SK-N-SH (cell line): ENCODE data around the gene SP6. TPM values are rescaled to one million over a fixed set of nuclear protein-coding genes. Genes with fewer than 3 reads are reported as not detected.

ENCODE experiments used
- CTCF ChIA-PET: fragments of 300-600, 350-600 bp; formaldehyde crosslinking; extraction: SDS; loops from one replicate; lab custom pipeline; 2021; lab: Yijun Ruan, JAX
- POLR2A ChIA-PET: fragments of 350-600 bp; sonication (Branson Sonifier 250); formaldehyde crosslinking; extraction: SDS; loops from one replicate; lab custom pipeline; 2020; ENCODE audit warnings: antibody characterized with exemption, inconsistent platforms; lab: Yijun Ruan, JAX
- DNase-seq: peaks from one replicate; pipeline ENCODE4 v3.0.0; 2012
- H2AFZ ChIP-seq: fragments of 200-600 bp; sonication (generic); 2 replicates; pipeline ENCODE4 v1.8.1; 2016; ENCODE audit warnings: antibody characterized with exemption, mild to moderate bottlenecking, low read depth
- H3F3A ChIP-seq: fragments of 200-600 bp; sonication (generic); replicated peaks from 2 replicates; pipeline ENCODE3; 2016; ENCODE audit warnings: antibody characterized with exemption, mild to moderate bottlenecking; ENCODE audit not compliant: insufficient read depth
- H3K27ac ChIP-seq, 2 experiments: fragments of 200-500 bp in 1 of 2; fragments of 200-600 bp in 1 of 2; sonication (Bioruptor generic) in 1 of 2; sonication (generic), shearing (Covaris generic) in 1 of 2; 2 replicates each; pipeline versions ENCODE4 v1.5.1 to v1.6.1; 2014 to 2016; ENCODE audit warnings: low read depth in 2 of 2, inconsistent platforms in 1 of 2, low read length in 1 of 2, mild to moderate bottlenecking in 1 of 2, mixed read lengths in 1 of 2
- H3K27me3 ChIP-seq: fragments of 200-600 bp; sonication (generic), shearing (Covaris generic); 2 replicates; pipeline ENCODE4 v1.6.1; 2016; ENCODE audit warnings: mixed run types; ENCODE audit not compliant: insufficient read depth
- H3K36me3 ChIP-seq, 2 experiments: fragments of 200-500 bp in 1 of 2; fragments of 200-600 bp in 1 of 2; sonication (Bioruptor generic) in 1 of 2; sonication (generic) in 1 of 2; replicated peaks in 1 of 2; 2 replicates each; pipeline versions ENCODE3 to v1.5.1; 2014 to 2016; ENCODE audit warnings: low read length in 1 of 2, mild to moderate bottlenecking in 1 of 2; ENCODE audit not compliant: insufficient read depth in 2 of 2, control insufficient read depth in 1 of 2
- H3K4me1 ChIP-seq, 2 experiments: fragments of 200-500 bp in 1 of 2; fragments of 200-600 bp in 1 of 2; sonication (Bioruptor generic) in 1 of 2; sonication (generic), shearing (Covaris generic) in 1 of 2; 2 replicates each; pipeline versions ENCODE4 v1.5.1 to v1.6.1; 2014 to 2016; ENCODE audit warnings: low read depth in 1 of 2, low read length in 1 of 2, mixed run types in 1 of 2; ENCODE audit not compliant: insufficient read depth in 2 of 2, control insufficient read depth in 1 of 2
- H3K4me2 ChIP-seq: fragments of 200-600 bp; sonication (generic), shearing (Covaris generic); 2 replicates; pipeline ENCODE4 v1.6.1; 2017; ENCODE audit warnings: mixed run types
- H3K4me3 ChIP-seq, 2 experiments: fragments of 200-500 bp in 1 of 2; fragments of 200-600 bp in 1 of 2; sonication (Bioruptor generic) in 1 of 2; sonication (generic), shearing (Covaris generic) in 1 of 2; 2 replicates each; pipeline versions ENCODE4 v1.5.1 to v1.8.1; 2014 to 2016; ENCODE audit warnings: low read depth in 2 of 2, inconsistent platforms in 1 of 2, low read length in 1 of 2, mild to moderate bottlenecking in 1 of 2, mixed read lengths in 1 of 2, moderate library complexity in 1 of 2
- H3K79me2 ChIP-seq: fragments of 200-600 bp; sonication (generic); 2 replicates; pipeline ENCODE4 v1.8.1; 2017; ENCODE audit warnings: mild to moderate bottlenecking; ENCODE audit not compliant: insufficient read depth
- H3K9ac ChIP-seq: fragments of 200-600 bp; sonication (generic); 2 replicates; pipeline ENCODE4 v1.6.1; 2017; ENCODE audit warnings: mixed run types
- H3K9me2 ChIP-seq: fragments of 200-600 bp; sonication (generic); 2 replicates; pipeline ENCODE4 v1.6.1; 2017; ENCODE audit warnings: mixed run types
- H3K9me3 ChIP-seq: fragments of 200-600 bp; sonication (generic); 2 replicates; pipeline ENCODE4 v1.6.1; 2017; ENCODE audit warnings: mixed run types, mild to moderate bottlenecking, moderate library complexity
- H4K20me1 ChIP-seq: fragments of 200-600 bp; sonication (generic); 2 replicates; pipeline ENCODE4 v1.6.1; 2017; ENCODE audit warnings: mild to moderate bottlenecking, mixed run types; ENCODE audit not compliant: insufficient read depth
- ELF1 ChIP-seq: IDR thresholded peaks from 2 replicates; pipeline ENCODE4 v1.4.0; 2012
- EZH2phosphoT487 ChIP-seq: fragments of 200-600 bp; sonication (generic); IDR thresholded peaks from 2 replicates; pipeline ENCODE4 v1.6.1; 2017; ENCODE audit warnings: low read depth, mixed run types, mild to moderate bottlenecking, antibody characterized with exemption, moderate library complexity, borderline replicate concordance
- FOSL2 ChIP-seq: IDR thresholded peaks from 2 replicates; pipeline ENCODE4 v1.4.0; 2012; ENCODE audit warnings: low read depth, mild to moderate bottlenecking, moderate library complexity, borderline replicate concordance
- FOXJ3 ChIP-seq: sonication (generic); formaldehyde crosslinking; IDR thresholded peaks from 2 replicates; pipeline ENCODE4 v1.5.1; 2020; ENCODE audit warnings: mild to moderate bottlenecking, missing genetic modification reagents
- IRF3 ChIP-seq: fragments of 150-350 bp; IDR thresholded peaks from 2 replicates; pipeline ENCODE4 v1.6.1; 2016; ENCODE audit warnings: mild to moderate bottlenecking, low read depth, low read length
- JUND ChIP-seq: IDR thresholded peaks from 2 replicates; pipeline ENCODE4 v1.4.0; 2012
- MAX ChIP-seq: IDR thresholded peaks from 2 replicates; pipeline ENCODE4 v1.4.0; 2012; ENCODE audit warnings: low read depth
- NFIC ChIP-seq: IDR thresholded peaks from 2 replicates; pipeline ENCODE4 v1.4.0; 2012; ENCODE audit warnings: borderline replicate concordance
- RXRA ChIP-seq: IDR thresholded peaks from 2 replicates; pipeline ENCODE4 v1.4.0; 2012; ENCODE audit warnings: low read depth, mild to moderate bottlenecking, borderline replicate concordance
- SIN3A ChIP-seq: IDR thresholded peaks from 2 replicates; pipeline ENCODE4 v1.6.1; 2012; ENCODE audit warnings: low read depth, mild to moderate bottlenecking, low read length, moderate library complexity, borderline replicate concordance
- SMC3 ChIP-seq: IDR thresholded peaks from 2 replicates; pipeline ENCODE4 v1.6.1; 2012; ENCODE audit warnings: low read depth, low read length, improper control_type of control experiment
- TCF12 ChIP-seq: IDR thresholded peaks from 2 replicates; pipeline ENCODE4 v1.4.0; 2012
- USF1 ChIP-seq: IDR thresholded peaks from 2 replicates; pipeline ENCODE4 v1.4.0; 2012; ENCODE audit warnings: low read depth, borderline replicate concordance
- ZBTB33 ChIP-seq: IDR thresholded peaks from 2 replicates; pipeline ENCODE4 v1.4.0; 2012; ENCODE audit warnings: low read depth, borderline replicate concordance
- WGBS: methylation state at CpG from one replicate; pipeline ENCODE4 v1.1.6; 2017; ENCODE audit warnings: low lambda C conversion rate; 5-methylcytosine and 5-hydroxymethylcytosine counted together
- polyA plus RNA-seq, 3 experiments: library from polyadenylated mRNA; depleted of rRNA; stranded (reverse); fragments of >200 nt; gene quantifications; 2 replicates each; pipeline ENCODE4 v1.2.3, GENCODE V29; 2012
- TF ChIP-seq, protein P1 (sequence below): IDR thresholded peaks from 2 replicates; pipeline ENCODE4; 2012
- TF ChIP-seq, protein P2 (sequence below): IDR thresholded peaks from 2 replicates; pipeline ENCODE4 v1.6.1; 2012; ENCODE audit warnings: mild to moderate bottlenecking, low read depth, low read length, moderate library complexity

Gene SP6
- polyA plus RNA-seq, 1 of the 3 experiments (the other 2 are of a cell fraction): 0.03 TPM

DNA sequence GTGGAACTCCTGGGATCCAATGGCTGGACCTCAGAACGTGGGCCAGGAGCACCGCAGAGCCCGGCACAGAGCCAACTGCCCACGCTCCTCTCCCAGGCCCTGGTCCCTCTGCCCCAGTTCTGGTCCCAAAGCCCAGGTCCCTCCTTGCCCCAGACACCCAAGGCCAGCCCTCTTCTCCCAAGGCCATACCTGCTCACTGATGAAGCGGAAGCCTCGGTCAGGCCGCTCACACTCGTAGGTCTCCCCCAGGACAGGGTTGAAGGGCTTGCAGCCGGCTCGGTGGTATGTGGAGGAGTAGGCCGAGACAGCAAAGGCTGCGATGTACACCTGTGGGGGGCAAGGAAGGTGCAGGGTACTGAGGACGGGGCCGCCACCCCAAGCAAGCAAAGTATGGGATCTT lies 37.9 kb downstream of the SP6 start:
- Histone ChIP-seq H3K9me3 (no peaks in the 10 kb centered on the region), H3F3A (peaks cover 5% of the 10 kb centered on the region), H3K9ac (no peak overlapping the region), H3K4me1 (no peaks in the 10 kb centered on the region), H3K9me2 (no peaks in the 10 kb centered on the region), H3K36me3 (peaks cover 11 to 73% of the 10 kb centered on the region in 2 experiments), H2AFZ (no peak overlapping the region), H3K4me2 (no peak overlapping the region), H3K27ac (no peak overlapping the region), H4K20me1 (0 out of 2 replicates have a peak, but pooled peaks cover 6% of the 10 kb centered on the region), H3K79me2 (no peaks in the 10 kb centered on the region), H3K27me3 (no peaks in the 10 kb centered on the region), H3K4me3 (no peak overlapping the region)
- peak; percentile 11 for DNase-seq
- ChIA-PET POLR2A (no interaction called here), CTCF (no interaction called here)
- TF ChIP-seq, protein P1, sequence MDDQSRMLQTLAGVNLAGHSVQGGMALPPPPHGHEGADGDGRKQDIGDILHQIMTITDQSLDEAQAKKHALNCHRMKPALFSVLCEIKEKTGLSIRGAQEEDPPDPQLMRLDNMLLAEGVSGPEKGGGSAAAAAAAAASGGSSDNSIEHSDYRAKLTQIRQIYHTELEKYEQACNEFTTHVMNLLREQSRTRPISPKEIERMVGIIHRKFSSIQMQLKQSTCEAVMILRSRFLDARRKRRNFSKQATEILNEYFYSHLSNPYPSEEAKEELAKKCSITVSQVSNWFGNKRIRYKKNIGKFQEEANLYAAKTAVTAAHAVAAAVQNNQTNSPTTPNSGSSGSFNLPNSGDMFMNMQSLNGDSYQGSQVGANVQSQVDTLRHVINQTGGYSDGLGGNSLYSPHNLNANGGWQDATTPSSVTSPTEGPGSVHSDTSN: no peak
- TF ChIP-seq NFIC (no peak), USF1 (no peak), FOXJ3 (CRISPR knock-in tag) (no peak), SMC3 (no peak), IRF3 (no peak), TCF12 (no peak), ELF1 (no peak), RXRA (no peak), SIN3A (no peak), ZBTB33 (no peak), JUND (no peak), EZH2phosphoT487 (no peak), FOSL2 (no peak), MAX (no peak)
- TF ChIP-seq, protein P2, sequence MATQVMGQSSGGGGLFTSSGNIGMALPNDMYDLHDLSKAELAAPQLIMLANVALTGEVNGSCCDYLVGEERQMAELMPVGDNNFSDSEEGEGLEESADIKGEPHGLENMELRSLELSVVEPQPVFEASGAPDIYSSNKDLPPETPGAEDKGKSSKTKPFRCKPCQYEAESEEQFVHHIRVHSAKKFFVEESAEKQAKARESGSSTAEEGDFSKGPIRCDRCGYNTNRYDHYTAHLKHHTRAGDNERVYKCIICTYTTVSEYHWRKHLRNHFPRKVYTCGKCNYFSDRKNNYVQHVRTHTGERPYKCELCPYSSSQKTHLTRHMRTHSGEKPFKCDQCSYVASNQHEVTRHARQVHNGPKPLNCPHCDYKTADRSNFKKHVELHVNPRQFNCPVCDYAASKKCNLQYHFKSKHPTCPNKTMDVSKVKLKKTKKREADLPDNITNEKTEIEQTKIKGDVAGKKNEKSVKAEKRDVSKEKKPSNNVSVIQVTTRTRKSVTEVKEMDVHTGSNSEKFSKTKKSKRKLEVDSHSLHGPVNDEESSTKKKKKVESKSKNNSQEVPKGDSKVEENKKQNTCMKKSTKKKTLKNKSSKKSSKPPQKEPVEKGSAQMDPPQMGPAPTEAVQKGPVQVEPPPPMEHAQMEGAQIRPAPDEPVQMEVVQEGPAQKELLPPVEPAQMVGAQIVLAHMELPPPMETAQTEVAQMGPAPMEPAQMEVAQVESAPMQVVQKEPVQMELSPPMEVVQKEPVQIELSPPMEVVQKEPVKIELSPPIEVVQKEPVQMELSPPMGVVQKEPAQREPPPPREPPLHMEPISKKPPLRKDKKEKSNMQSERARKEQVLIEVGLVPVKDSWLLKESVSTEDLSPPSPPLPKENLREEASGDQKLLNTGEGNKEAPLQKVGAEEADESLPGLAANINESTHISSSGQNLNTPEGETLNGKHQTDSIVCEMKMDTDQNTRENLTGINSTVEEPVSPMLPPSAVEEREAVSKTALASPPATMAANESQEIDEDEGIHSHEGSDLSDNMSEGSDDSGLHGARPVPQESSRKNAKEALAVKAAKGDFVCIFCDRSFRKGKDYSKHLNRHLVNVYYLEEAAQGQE: no peak
- 93% methylated on average over 14 of the region's 14 CpGs for WGBS
